ENCODE data around the gene DPH2. TPM values are rescaled to one million over a fixed set of nuclear protein-coding genes. Genes with fewer than 3 reads are reported as not detected.

Gene DPH2
- total and polyA plus RNA-seq, 2 of the 8 experiments (the other 6 are each of a cell fraction or from before 2014, with no cell fraction given) = 64.9 to 92.1 TPM

- H2BK15ac ChIP-seq (ENCODE audit: low read length) = peak overlapping the region; percentile 81; the same call in 1 of the 2 replicates
- H3K23ac ChIP-seq (ENCODE audit: insufficient read length) = no peak overlapping the region
- no peaks in the 10 kb centered on the region for H3K79me2 ChIP-seq (ENCODE audit: control insufficient read depth in 1 of 2, insufficient read depth in 2 of 2, low read length in 2 of 2)
- H4K91ac ChIP-seq (replicated peaks; ENCODE audit: insufficient read length, low read length) = peak overlapping the region; percentile 47
- H4K5ac ChIP-seq (ENCODE audit: insufficient read length, low read depth, low read length) = no peak overlapping the region
- H3K23me2 ChIP-seq (ENCODE audit: low read depth, low read length) = peaks cover 11% of the 10 kb centered on the region; the same call in 1 of the 2 replicates
- no peak overlapping the region for H3K4ac ChIP-seq (replicated peaks; ENCODE audit: insufficient read length, low read depth, low read length)
- H3K56ac ChIP-seq (replicated peaks; ENCODE audit: insufficient read length, low read depth, low read length) = no peak overlapping the region
- no peak overlapping the region for H2BK20ac ChIP-seq (ENCODE audit: low read length)
- POLR2A ChIA-PET (ENCODE audit: partially characterized antibody) = interaction anchor here (1.2 to 8.0 kb wide), 2 partner anchors 172 to 214 kb away, joined by 3 to 89 read pairs; no protein-coding TSS in a partner anchor
- no peak overlapping the region; the same call in 1 of the 2 replicates for H2AFZ ChIP-seq (ENCODE audit: low read length)
- FAIRE-seq = no peak
- peak overlapping the region in 2 of 4 experiments; percentile 8 to 37; a peak in 2 of 7 replicates for H3K9ac ChIP-seq (replicated peaks in 1 of 4; ENCODE audit: extremely low read depth in 1 of 4, low read depth in 3 of 4, low read length in 3 of 4)
- no peak overlapping the region for H2BK120ac ChIP-seq (replicated peaks; ENCODE audit: low read depth, low read length)
- H3K9me3 ChIP-seq (ENCODE audit: insufficient read depth in 2 of 2, low read depth in 1 of 2, low read length in 1 of 2) = no peaks in the 10 kb centered on the region
- H3K36me3 ChIP-seq (ENCODE audit: control insufficient read depth in 2 of 4, insufficient read depth in 4 of 4, low read length in 3 of 4) = no peaks in the 10 kb centered on the region; a peak in 1 of 8 replicates
- H3K18ac ChIP-seq (ENCODE audit: extremely low read depth, low read length) = peak overlapping the region; percentile 51
- H3K27me3 ChIP-seq (replicated peaks in 1 of 4; ENCODE audit: control insufficient read depth in 3 of 4, extremely low read depth in 1 of 4, insufficient read depth in 3 of 4, low read length in 3 of 4) = peaks cover 0 to 8% (median 4%) of the 10 kb centered on the region in 4 experiments; a peak in 5 of 7 replicates
- H3K79me1 ChIP-seq (ENCODE audit: low read depth, low read length) = no peaks in the 10 kb centered on the region
- H3K4me2 ChIP-seq (ENCODE audit: insufficient read depth in 1 of 2, low read depth in 2 of 2, low read length in 2 of 2) = peak overlapping the region; percentile 89 to 93
- H3K14ac ChIP-seq (ENCODE audit: insufficient read length) = no peak overlapping the region
- 9% methylated on average over 51 of the region's 56 CpGs; no CpG with 5 or more reads in 1 of the 2 experiments for WGBS, 2 experiments (ENCODE audit: extremely low coverage in 1 of 2, insufficient coverage in 1 of 2, insufficient read length in 1 of 2, insufficient replicate concordance in 2 of 2, low coverage in 1 of 2, low lambda C conversion rate in 2 of 2, missing lambda C conversion rate in 1 of 2)
- peaks cover 13 to 39% (median 31%) of the 10 kb centered on the region in 4 experiments for H3K4me1 ChIP-seq (replicated peaks in 1 of 4; ENCODE audit: control insufficient read depth in 3 of 4, insufficient read depth in 4 of 4, low read length in 3 of 4)
- H2AK5ac ChIP-seq (ENCODE audit: low read depth, low read length) = no peak overlapping the region
- no peak overlapping the region for H4K8ac ChIP-seq (ENCODE audit: extremely low read depth, insufficient read depth, low read length)
- peak overlapping the region; percentile 44; the same call in 1 of the 2 replicates for H2BK5ac ChIP-seq (ENCODE audit: low read depth, low read length)
- H4K20me1 ChIP-seq (replicated peaks in 1 of 2; ENCODE audit: control insufficient read depth in 1 of 2, insufficient read depth in 2 of 2, low read length in 2 of 2) = peaks cover 7 to 8% of the 10 kb centered on the region in 2 experiments
- peak in 1 of 2 experiments; percentile 74 for DNase-seq (ENCODE audit: low read depth in 1 of 2, low spot score in 2 of 2)
- no peak overlapping the region for H2BK12ac ChIP-seq (ENCODE audit: low read depth, low read length)
- no peak overlapping the region for H3K27ac ChIP-seq (ENCODE audit: low read depth, low read length)
- H3K4me3 ChIP-seq (ENCODE audit: extremely low read depth in 1 of 4, insufficient read depth in 2 of 4, low read depth in 3 of 4, low read length in 4 of 4) = peak overlapping the region; percentile 40 to 69 (median 48)
- CTCF ChIA-PET (ENCODE audit: partially characterized antibody) = interaction anchor here (1.0 to 18.6 kb wide), 15 partner anchors 8 to 168 kb away, joined by 3 to 618 read pairs (median 20); partner anchors contain the start of gene IPO13
- TF ChIP-seq SP2 (IDR thresholded peaks at IDR 0.05; ENCODE audit: low read length) = no peak
- no peak for TF ChIP-seq JUND (IDR thresholded peaks at IDR 0.05; ENCODE audit: low read length)
- TF ChIP-seq TEAD4 (IDR thresholded peaks at IDR 0.05; ENCODE audit: low read depth, low read length) = no peak
- no peak for TF ChIP-seq PHF8 (conservative IDR thresholded peaks at IDR 0.05; ENCODE audit: low read depth, low read length)
- TF ChIP-seq CHD2 (IDR thresholded peaks at IDR 0.05; ENCODE audit: low read length) = no peak
- no peak for TF ChIP-seq MAX (IDR thresholded peaks at IDR 0.05)
- no peak for TF ChIP-seq CTBP2 (IDR thresholded peaks at IDR 0.05; ENCODE audit: borderline replicate concordance, insufficient read depth, insufficient read length, low read length)
- no peak for TF ChIP-seq KDM1A (IDR thresholded peaks at IDR 0.05; ENCODE audit: borderline replicate concordance, low read length)
- TF ChIP-seq CREB1 (IDR thresholded peaks at IDR 0.05) = no peak
- no peak for TF ChIP-seq SUZ12 (IDR thresholded peaks at IDR 0.05; ENCODE audit: low read length)
- no peak for TF ChIP-seq RNF2 (IDR thresholded peaks at IDR 0.05; ENCODE audit: borderline replicate concordance, low read depth, low read length, missing control alignments, poor library complexity, severe bottlenecking)
- no peak for TF ChIP-seq KDM5A (IDR thresholded peaks at IDR 0.05; ENCODE audit: low read length)
Measured at GRCh38 chr1:43936431-43937151, 33.2 kb upstream of the DPH2 start.

Data from H1 (cell line).